ENCODE data around the gene PIGN. TPM values are rescaled to one million over a fixed set of nuclear protein-coding genes. Genes with fewer than 3 reads are reported as not detected.

The PIGN gene
- total RNA-seq, 1 experiment from 2014 or later: 30.9 TPM

DNA sequence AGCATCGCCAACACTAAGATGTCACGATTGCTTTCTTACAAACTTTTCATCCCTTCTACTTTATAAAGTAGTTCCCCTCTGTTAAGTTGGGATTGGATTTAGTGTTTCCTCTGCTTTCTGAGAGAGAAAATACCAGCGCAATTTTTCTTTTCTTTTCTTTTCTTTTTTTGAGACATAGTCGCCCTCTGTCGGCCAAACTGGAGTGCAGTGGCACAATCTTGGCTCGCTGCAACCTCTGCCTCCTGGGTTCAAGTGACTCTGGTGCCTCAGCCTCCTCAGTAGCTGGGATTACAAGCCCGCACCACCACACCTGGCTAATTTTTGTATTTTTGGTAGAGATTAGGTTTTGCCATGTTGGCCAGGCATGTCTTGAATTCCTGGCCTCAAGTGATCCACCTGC, 9.2 kb upstream of the PIGN start:
- Histone ChIP-seq H3K27me3 (ENCODE audit: insufficient read depth, low read length) (no peaks in the 10 kb centered on the region), H3K23ac (ENCODE audit: insufficient read length, low read depth, low read length) (no peak overlapping the region), H3K23me2 (ENCODE audit: insufficient read length, low read depth, low read length, poor library complexity, severe bottlenecking) (no peaks in the 10 kb centered on the region), H4K91ac (ENCODE audit: insufficient read length, low read depth, low read length) (no peak overlapping the region), H3K14ac (ENCODE audit: insufficient read depth, low read length) (no peak overlapping the region), H3K18ac (ENCODE audit: insufficient read length, low read depth, low read length) (no peak overlapping the region), H2BK15ac (ENCODE audit: low read depth, low read length) (no peak overlapping the region), H3T11ph (ENCODE audit: low read length) (no peak overlapping the region), H4K20me1 (ENCODE audit: control insufficient read depth, insufficient read depth, insufficient read length) (no peaks in the 10 kb centered on the region), H3K27ac (ENCODE audit: insufficient read length, low read depth, low read length) (no peak overlapping the region), H2AFZ (ENCODE audit: low read length) (no peak overlapping the region), H2BK20ac (ENCODE audit: low read depth, low read length, poor library complexity, severe bottlenecking) (no peak overlapping the region), H2BK120ac (ENCODE audit: low read depth, low read length, poor library complexity, severe bottlenecking) (no peak overlapping the region), H3K56ac (ENCODE audit: insufficient read length, low read depth, low read length) (no peak overlapping the region), H3K9ac (ENCODE audit: extremely low read depth, insufficient read length, low read length) (no peak overlapping the region), H2BK5ac (ENCODE audit: insufficient read length, low read length) (no peak overlapping the region), H2BK12ac (ENCODE audit: insufficient read length, low read depth, low read length) (no peak overlapping the region), H3K4me2 (ENCODE audit: insufficient read depth, insufficient read length, low read length) (no peak overlapping the region), H3K9me3 (ENCODE audit: control insufficient read depth, low read depth, low read length) (no peaks in the 10 kb centered on the region), H2AK5ac (ENCODE audit: insufficient read length, low read length) (no peak overlapping the region), H3K4me1 (ENCODE audit: insufficient read depth, low read length) (no peaks in the 10 kb centered on the region), H4K8ac (replicated peaks; ENCODE audit: insufficient read length, low read depth, low read length) (no peak overlapping the region), H4K5ac (ENCODE audit: insufficient read length, low read depth, low read length) (no peak overlapping the region), H3K4ac (ENCODE audit: low read depth, low read length) (no peak overlapping the region), H3K79me2 (ENCODE audit: insufficient read depth, low read length) (peaks cover 23% of the 10 kb centered on the region; the same call in 1 of the 2 replicates), H3K79me1 (ENCODE audit: insufficient read depth, low read depth, low read length, poor library complexity, severe bottlenecking) (peaks cover 6% of the 10 kb centered on the region)
- Mint-ChIP-seq H3K9me3 (peaks cover 0 to 4% of the 10 kb centered on the region in 2 experiments; a peak in 1 of 5 replicates), H3K4me3 (no peak overlapping the region), H3K27ac (no peak overlapping the region), H3K4me1 (peaks cover 3% of the 10 kb centered on the region in 2 experiments; a peak in 2 of 4 replicates), H3K36me3 (ENCODE audit: insufficient read depth in 1 of 3, low read depth in 3 of 3) (peaks cover 0 to 9% (median 4%) of the 10 kb centered on the region in 3 experiments; a peak in 5 of 7 replicates), H3K27me3 (ENCODE audit: low read depth) (no peaks in the 10 kb centered on the region)
- TF ChIP-seq, protein P1, sequence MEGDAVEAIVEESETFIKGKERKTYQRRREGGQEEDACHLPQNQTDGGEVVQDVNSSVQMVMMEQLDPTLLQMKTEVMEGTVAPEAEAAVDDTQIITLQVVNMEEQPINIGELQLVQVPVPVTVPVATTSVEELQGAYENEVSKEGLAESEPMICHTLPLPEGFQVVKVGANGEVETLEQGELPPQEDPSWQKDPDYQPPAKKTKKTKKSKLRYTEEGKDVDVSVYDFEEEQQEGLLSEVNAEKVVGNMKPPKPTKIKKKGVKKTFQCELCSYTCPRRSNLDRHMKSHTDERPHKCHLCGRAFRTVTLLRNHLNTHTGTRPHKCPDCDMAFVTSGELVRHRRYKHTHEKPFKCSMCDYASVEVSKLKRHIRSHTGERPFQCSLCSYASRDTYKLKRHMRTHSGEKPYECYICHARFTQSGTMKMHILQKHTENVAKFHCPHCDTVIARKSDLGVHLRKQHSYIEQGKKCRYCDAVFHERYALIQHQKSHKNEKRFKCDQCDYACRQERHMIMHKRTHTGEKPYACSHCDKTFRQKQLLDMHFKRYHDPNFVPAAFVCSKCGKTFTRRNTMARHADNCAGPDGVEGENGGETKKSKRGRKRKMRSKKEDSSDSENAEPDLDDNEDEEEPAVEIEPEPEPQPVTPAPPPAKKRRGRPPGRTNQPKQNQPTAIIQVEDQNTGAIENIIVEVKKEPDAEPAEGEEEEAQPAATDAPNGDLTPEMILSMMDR (conservative IDR thresholded peaks at IDR 0.05): peak; percentile 65
- no peak for DNase-seq
- WGBS (ENCODE audit: extremely low coverage, insufficient read length, low lambda C conversion rate): no CpG with 5 or more reads among the region's 7 CpGs

Data from H9 (cell line).